Measurements from ENCODE around the gene ZNF784. TPM values are rescaled to one million over a fixed set of nuclear protein-coding genes. Genes with fewer than 3 reads are reported as not detected.

Gene ZNF784, protein sequence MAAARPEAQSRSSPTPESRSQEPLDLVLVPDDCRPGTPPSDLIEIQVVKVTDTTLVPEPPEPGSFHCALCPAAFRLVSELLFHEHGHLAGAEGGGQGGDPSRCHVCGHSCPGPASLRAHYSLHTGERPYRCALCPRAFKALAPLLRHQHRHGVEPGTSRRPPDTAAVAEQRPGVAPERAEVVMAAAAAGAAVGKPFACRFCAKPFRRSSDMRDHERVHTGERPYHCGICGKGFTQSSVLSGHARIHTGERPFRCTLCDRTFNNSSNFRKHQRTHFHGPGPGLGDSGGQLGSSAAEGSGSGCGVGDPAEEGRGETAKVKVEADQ
- total RNA-seq: 3.1 and 3.7 TPM in 2 replicates

DNA sequence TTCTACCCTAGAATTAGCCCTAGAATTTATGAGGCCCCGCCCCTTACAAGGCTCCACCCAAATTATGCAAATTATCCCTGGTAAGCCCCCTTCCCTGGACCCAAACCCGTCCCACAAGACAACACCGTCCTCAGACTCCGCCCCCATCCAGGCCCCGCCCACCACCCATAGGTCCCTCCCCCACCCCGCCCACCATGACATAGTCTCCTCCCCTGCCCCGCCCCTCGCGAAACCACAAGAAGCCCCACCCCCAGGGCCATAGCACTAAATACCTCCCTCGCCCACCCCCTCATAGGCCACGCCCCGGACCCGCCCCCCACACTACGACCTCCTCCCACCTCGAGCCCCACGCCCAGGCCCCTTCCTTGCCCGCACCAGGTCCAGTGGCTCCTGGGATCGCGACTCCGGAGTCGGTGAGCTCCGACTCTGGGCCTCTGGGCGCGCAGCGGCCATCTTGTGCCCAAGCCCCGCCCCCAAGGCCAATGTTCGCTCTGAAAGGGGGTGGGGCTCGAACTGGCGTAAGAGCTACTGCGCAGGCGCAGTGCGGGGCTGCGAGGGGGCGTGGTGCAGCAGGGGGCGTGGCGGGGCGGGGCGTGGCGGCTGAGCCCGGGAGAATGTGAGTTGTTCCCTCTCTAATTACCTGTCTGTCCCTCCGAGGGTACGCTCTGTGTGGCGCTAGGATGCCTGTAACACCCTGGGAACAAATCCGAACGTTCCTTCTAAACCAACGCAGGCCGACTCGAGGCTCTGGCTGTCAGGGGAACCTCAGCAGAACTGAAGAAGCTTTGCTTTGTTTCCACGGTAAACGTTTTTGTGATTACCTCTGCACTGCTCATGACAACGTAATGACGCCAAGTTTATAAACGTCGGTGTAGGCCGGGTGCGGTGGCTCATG is at the start of gene ZNF784:
Gene ZNF784 (minus strand): TSS at position 458 of the 895 bp plus-strand sequence. CDS start 5 bp downstream, at position 453.

GRCh38 chr19:55654868-55655647 is 30.7 kb upstream of the ZNF784 start, which contains the start of gene U2AF2:
Gene U2AF2 (plus strand): TSS chr19:55655035. CDS start chr19:55655105, 70 bp downstream.

DNA sequence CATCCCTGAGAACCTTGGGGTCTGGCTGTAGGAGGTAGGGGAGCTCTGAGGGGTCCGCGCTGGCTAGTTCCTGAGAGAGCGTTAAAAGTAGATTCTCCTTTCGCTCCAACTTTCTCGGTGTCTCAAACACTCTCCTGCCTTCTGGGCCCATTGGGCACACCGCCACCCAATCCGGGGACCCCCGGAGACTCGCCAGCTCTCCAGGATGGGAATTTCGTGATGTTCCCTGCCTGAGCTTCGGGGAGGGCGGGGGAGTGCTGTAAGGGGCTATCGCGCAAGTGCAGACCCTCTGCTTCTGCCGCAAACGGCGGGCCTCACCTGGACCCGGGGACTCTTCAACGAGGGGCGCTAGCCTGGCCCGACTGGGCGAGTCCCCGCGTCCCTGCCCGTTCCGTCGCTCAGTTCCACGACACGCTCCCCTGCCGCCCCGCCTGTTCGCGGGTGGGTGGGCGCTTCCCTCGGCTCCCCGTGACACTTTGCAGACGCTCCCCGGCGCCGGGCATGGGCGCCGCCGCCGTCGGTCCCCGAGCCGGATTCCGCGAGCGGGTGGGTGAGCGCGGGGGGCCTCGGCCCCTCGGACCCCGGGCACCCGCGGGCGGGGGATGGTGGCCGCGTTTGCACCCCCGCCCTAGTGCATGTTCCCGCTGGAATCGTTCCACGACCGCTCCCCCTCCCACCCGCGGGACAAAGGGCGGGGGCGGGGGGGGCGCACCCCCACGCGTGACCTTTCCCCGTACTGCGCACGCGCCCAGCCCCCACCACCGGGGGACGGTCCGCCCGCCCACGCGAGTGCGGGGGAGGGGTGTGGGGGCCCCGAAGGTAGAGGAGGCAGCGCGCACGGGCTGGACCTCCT is 23.6 kb upstream of the ZNF784 start, which contains the start of gene CCDC106:
Gene CCDC106 (plus strand): TSS at position 481 of the 853 bp plus-strand sequence. CDS start 835 bp downstream, outside the sequence.

DNA sequence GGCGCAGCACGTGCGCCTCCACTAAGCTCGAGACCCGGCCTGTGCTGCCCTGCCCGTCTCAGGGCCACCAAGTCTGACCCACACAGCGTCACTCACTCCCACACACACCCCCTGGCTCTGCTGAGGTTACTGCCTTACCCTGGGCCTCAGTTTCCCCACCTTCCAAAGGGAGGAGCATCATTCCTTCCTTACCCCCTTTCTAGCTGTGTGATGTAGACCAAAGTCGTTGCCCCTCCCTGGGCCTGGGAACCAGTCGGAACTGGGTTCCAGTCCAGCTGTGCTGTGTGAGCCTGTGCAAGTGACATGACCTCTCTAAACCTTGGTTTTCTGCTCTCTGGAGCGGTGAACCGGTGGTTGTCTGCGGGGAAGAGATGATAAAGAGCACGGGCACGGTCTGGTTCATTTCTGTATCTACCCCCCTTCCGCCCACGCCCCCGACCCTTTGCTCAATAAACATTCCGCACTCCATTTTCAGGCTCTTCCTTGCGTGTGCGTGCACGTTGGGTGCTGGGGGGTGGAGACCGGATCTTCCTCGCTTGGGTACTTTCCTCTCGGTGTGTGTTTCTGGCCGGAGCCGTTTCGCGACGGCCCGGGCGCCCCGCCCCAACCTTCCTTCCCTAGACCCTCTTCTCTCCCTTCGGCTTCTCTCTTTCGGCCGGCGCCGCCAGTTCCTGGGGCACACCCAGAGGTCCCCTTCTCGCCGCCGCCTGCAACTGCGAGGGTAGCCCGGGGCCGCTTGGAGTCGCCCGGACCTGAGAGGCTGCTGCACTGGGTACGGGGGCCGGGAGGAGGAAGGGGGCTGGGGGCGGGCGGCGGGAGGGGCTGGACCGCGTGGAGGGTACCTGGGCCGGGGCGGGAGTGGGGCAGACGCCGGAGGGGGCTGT is 18.9 kb upstream of the ZNF784 start, which contains the start of gene ZNF581:
Gene ZNF581 (plus strand): TSS at position 647 of the 884 bp plus-strand sequence. CDS start 923 bp downstream, outside the sequence.

DNA sequence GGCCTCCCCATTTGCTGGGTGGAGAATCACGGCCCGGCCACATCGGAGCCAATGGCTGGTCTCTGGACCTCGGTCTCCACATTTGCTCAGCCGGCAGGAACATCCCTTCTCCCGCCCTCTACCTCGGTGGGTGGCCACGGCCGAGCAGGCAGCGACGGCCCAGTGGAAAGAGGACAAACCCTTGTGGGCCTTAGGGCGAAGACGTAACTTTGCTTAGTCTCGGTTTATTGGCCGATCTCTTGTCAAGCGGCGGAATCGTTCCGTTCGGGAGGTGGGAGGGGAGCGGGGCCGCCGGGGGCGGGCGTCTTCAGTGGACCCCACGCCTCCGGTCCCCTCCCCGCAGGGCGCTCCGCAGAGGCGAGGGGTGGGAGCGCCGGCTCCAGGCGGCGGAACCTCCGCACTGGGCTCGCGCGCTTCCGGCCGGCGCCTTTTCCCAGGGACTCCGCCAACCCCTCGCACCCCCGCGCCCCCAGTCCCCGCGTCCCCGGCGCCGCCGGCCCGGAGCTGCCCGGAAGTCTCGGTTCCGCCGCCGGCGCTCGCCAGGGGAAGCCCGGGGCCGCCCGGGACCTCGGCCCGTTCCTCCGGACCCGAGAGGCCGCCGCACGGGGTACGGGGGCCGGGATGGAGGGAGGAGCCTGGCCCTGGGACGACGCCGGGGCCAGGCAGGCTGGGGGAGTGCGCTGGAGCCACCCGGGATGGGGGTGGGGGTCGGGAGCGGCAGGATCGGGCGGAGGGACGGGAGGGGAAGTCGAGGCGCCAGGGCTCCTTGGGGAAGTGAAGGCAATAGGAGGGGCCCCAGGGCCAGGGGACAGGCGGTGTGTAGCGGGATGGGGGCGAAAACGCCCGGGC is 16.4 kb upstream of the ZNF784 start, which contains the start of gene ZNF580:
Gene ZNF580 (plus strand): TSS at position 426 of the 849 bp plus-strand sequence. CDS start 1,507 bp downstream, outside the sequence.

GRCh38 chr19:55605637-55606470 is 18.5 kb downstream of the ZNF784 start, which contains the start of gene ZNF865:
Gene ZNF865 (plus strand): TSS chr19:55605647. CDS start chr19:55613619, 7,972 bp downstream.

GRCh38 chr19:55599842-55600661 is 24.3 kb downstream of the ZNF784 start, which contains the start of gene ZNF524:
Gene ZNF524 (plus strand): TSS chr19:55600288. CDS start chr19:55602113, 1,825 bp downstream.

DNA sequence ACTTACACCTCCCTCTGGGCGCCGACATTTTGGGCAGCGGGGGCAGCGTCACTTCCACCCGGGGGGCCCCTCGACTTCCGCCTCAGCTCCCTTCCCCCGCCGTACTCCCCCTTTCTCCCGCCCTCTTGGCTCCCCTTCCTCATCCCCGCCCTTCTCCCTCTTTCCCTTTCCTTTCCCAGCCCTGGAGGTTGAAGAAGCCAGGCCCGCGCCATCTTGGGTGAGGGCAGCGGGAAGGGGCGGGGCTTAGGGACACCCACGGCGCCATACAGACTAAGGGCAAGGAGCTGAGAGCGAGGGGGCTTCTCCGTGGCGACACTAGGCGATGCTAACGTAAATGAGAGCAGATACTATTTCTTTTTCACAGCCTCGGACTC is 24.9 kb downstream of the ZNF784 start, which contains the start of gene FIZ1:
Gene FIZ1 (minus strand): TSS at position 50 of the 374 bp plus-strand sequence. CDS start 1,652 bp downstream, outside the sequence.

GRCh38 chr19:55580628-55581144 is 43.7 kb downstream of the ZNF784 start, which contains the start of gene ZNF579:
Gene ZNF579 (minus strand): TSS chr19:55580848. CDS start chr19:55579639, 1,209 bp downstream.

Other genes with a start within 250 kb of the ZNF784 start
- gene TMEM190, start 247.7 kb downstream of the ZNF784 start, total RNA-seq: not detected in 2 replicates
- gene TMEM238, start 240.3 kb downstream of the ZNF784 start, total RNA-seq: not detected in 2 replicates
- gene RPL28, start 238.6 kb downstream of the ZNF784 start, total RNA-seq: 171 and 427 TPM in 2 replicates
- 72.0 and 185 TPM in 2 replicates for gene UBE2S, start 216.8 kb downstream of the ZNF784 start, total RNA-seq
- gene SHISA7, start 181.3 kb downstream of the ZNF784 start, total RNA-seq: not detected in 2 replicates
- gene ISOC2, start 162.9 kb downstream of the ZNF784 start, total RNA-seq: 83.0 and 83.9 TPM in 2 replicates
- not detected in 2 replicates for gene C19orf85, start 159.8 kb downstream of the ZNF784 start, total RNA-seq
- 2.6 and 2.7 TPM in 2 replicates for gene ZNF628, start 147.9 kb downstream of the ZNF784 start, total RNA-seq
- 9.9 and 10.0 TPM in 2 replicates for gene NAT14, start 139.4 kb downstream of the ZNF784 start, total RNA-seq
- gene SSC5D, start 136.1 kb downstream of the ZNF784 start, total RNA-seq: 9.2 and 14.7 TPM in 2 replicates
- gene SBK2, start 87.4 kb downstream of the ZNF784 start, total RNA-seq: not detected in 2 replicates
- gene SBK3, start 79.0 kb downstream of the ZNF784 start, total RNA-seq: 0.37 TPM in 1 of 2 replicates, not detected in the other
- gene ZNF579, start 43.7 kb downstream of the ZNF784 start, total RNA-seq: 4.3 and 4.4 TPM in 2 replicates
- 4.0 and 4.3 TPM in 2 replicates for gene FIZ1, start 25.0 kb downstream of the ZNF784 start, total RNA-seq
- gene ZNF524, start 24.3 kb downstream of the ZNF784 start, total RNA-seq: 11.9 and 12.5 TPM in 2 replicates
- gene ZNF865, start 18.9 kb downstream of the ZNF784 start, total RNA-seq: 1.1 and 1.6 TPM in 2 replicates
- gene ZNF580, start 16.4 kb upstream of the ZNF784 start, total RNA-seq: 3.7 and 5.9 TPM in 2 replicates
- gene ZNF581, start 19.1 kb upstream of the ZNF784 start, total RNA-seq: 20.3 and 31.6 TPM in 2 replicates
- gene CCDC106, start 23.6 kb upstream of the ZNF784 start, total RNA-seq: 3.3 and 5.9 TPM in 2 replicates
- gene U2AF2, start 30.5 kb upstream of the ZNF784 start, total RNA-seq: 88.9 and 115 TPM in 2 replicates
- 25.8 and 29.8 TPM in 2 replicates for gene EPN1, start 50.7 kb upstream of the ZNF784 start, total RNA-seq
- not detected in 2 replicates for gene NLRP9, start 113.8 kb upstream of the ZNF784 start, total RNA-seq
- not detected in 2 replicates for gene RFPL4A, start 134.5 kb upstream of the ZNF784 start, total RNA-seq
- gene RFPL4AL1, start 144.6 kb upstream of the ZNF784 start, total RNA-seq: not detected in 2 replicates
- gene NLRP11, start 207.4 kb upstream of the ZNF784 start, total RNA-seq: not detected in 2 replicates
- gene NLRP4, start 212.0 kb upstream of the ZNF784 start, total RNA-seq: not detected in 2 replicates